Hepatocyte (in vitro differentiated cells): ENCODE measurements around the gene ANKRD28.

Source experiments
- EZH2 ChIP-seq: fragments of 200-600 bp; sonication (generic); IDR thresholded peaks from 2 replicates; pipeline ENCODE4 v1.6.1; 2016; ENCODE audit warnings: antibody characterized with exemption, mild to moderate bottlenecking, borderline replicate concordance
- EZH2phosphoT487 ChIP-seq: fragments of 200-600 bp; sonication (generic); IDR thresholded peaks from one replicate; pipeline ENCODE4 v1.6.1; 2018; ENCODE audit warnings: antibody characterized with exemption, mild to moderate bottlenecking, low read depth, moderate library complexity; ENCODE audit not compliant: unreplicated experiment, severe bottlenecking
- TF ChIP-seq, protein P1 (sequence below): fragments of 200-600 bp; sonication (generic); IDR thresholded peaks from 2 replicates; pipeline ENCODE4 v1.5.1; 2016; ENCODE audit warnings: antibody characterized with exemption, mild to moderate bottlenecking; ENCODE audit not compliant: poor library complexity

- TF ChIP-seq, protein P1, sequence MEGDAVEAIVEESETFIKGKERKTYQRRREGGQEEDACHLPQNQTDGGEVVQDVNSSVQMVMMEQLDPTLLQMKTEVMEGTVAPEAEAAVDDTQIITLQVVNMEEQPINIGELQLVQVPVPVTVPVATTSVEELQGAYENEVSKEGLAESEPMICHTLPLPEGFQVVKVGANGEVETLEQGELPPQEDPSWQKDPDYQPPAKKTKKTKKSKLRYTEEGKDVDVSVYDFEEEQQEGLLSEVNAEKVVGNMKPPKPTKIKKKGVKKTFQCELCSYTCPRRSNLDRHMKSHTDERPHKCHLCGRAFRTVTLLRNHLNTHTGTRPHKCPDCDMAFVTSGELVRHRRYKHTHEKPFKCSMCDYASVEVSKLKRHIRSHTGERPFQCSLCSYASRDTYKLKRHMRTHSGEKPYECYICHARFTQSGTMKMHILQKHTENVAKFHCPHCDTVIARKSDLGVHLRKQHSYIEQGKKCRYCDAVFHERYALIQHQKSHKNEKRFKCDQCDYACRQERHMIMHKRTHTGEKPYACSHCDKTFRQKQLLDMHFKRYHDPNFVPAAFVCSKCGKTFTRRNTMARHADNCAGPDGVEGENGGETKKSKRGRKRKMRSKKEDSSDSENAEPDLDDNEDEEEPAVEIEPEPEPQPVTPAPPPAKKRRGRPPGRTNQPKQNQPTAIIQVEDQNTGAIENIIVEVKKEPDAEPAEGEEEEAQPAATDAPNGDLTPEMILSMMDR = no peak
- no peak for TF ChIP-seq EZH2
- TF ChIP-seq EZH2phosphoT487 = no peak
Measured at GRCh38 chr3:15779111-15779510, 18.7 kb downstream of the ANKRD28 start.
